ENCODE results near the gene CFAP61.
"Not testable (repeated sequence)": the region's sequence is repeated elsewhere in the genome, so short reads cannot be mapped to it uniquely, and the experiment has no call there.

Gene CFAP61

GRCh38 chr20:20052074-20052970, at the start of gene CFAP61, which contains the start of gene CRNKL1:
CFAP61 (plus strand) TSS chr20:20052532; CDS start chr20:20056654, 4,122 bp downstream.
CRNKL1 (minus strand) TSS chr20:20052466; CDS start chr20:20052342, 124 bp downstream.
- DNase-seq: peak; percentile 90

- DNase-seq: no peak
Measured at GRCh38 chr20:20003031-20003954, 49.0 kb upstream of the CFAP61 start.

GRCh38 chr20:20003955-20004322, 48.4 kb upstream of the CFAP61 start:
- not testable (repeated sequence) for DNase-seq

- no peak for DNase-seq
Measured at GRCh38 chr20:20005342-20005741, 47.0 kb upstream of the CFAP61 start.

GRCh38 chr20:20009784-20010253, 42.5 kb upstream of the CFAP61 start:
- DNase-seq: peak; percentile 19

- DNase-seq: peak; percentile 32
Measured at GRCh38 chr20:20010639-20011500, 41.5 kb upstream of the CFAP61 start.

- DNase-seq: peak; percentile 28
Measured at GRCh38 chr20:20012541-20012940, 39.8 kb upstream of the CFAP61 start.

GRCh38 chr20:20014659-20015058, 37.7 kb upstream of the CFAP61 start:
- DNase-seq: peak; percentile 13

- DNase-seq: peak; percentile 75
Measured at GRCh38 chr20:20017001-20017843, 35.1 kb upstream of the CFAP61 start, which contains the start of gene NAA20. NAA20 (plus strand) TSS chr20:20017362; CDS start chr20:20017397, 35 bp downstream.

- no peak for DNase-seq
Measured at GRCh38 chr20:20017844-20018185, 34.5 kb upstream of the CFAP61 start.

GRCh38 chr20:20018366-20018765, 34.0 kb upstream of the CFAP61 start:
- no peak for DNase-seq

- no peak for DNase-seq
Measured at GRCh38 chr20:20019123-20019522, 33.2 kb upstream of the CFAP61 start.

- DNase-seq: no peak
Measured at GRCh38 chr20:20020908-20021307, 31.4 kb upstream of the CFAP61 start.

- no peak for DNase-seq
Measured at GRCh38 chr20:20021835-20022234, 30.5 kb upstream of the CFAP61 start.

- DNase-seq: no peak
Measured at GRCh38 chr20:20022498-20022897, 29.8 kb upstream of the CFAP61 start.

- DNase-seq: no peak
Measured at GRCh38 chr20:20023395-20023794, 28.9 kb upstream of the CFAP61 start.

- DNase-seq: no peak
Measured at GRCh38 chr20:20024942-20025341, 27.4 kb upstream of the CFAP61 start.

GRCh38 chr20:20027284-20027683, 25.0 kb upstream of the CFAP61 start:
- no peak for DNase-seq

- no peak for DNase-seq
Measured at GRCh38 chr20:20031790-20032189, 20.5 kb upstream of the CFAP61 start.

GRCh38 chr20:20034486-20034885, 17.8 kb upstream of the CFAP61 start:
- DNase-seq: no peak

- no peak for DNase-seq
Measured at GRCh38 chr20:20036756-20037155, 15.6 kb upstream of the CFAP61 start.
